C4-2B (cell line): Measurements from ENCODE around the gene KIF25.

Source experiments
- ZFX ChIP-seq: fragments of 450-650 bp; IDR thresholded peaks from 2 replicates; pipeline ENCODE4 v1.6.1; 2017
- TF ChIP-seq, protein P1 (sequence below): fragments of 450-650 bp; conservative IDR thresholded peaks from 2 replicates; pipeline ENCODE4 v1.5.1; 2017; ENCODE audit warnings: mild to moderate bottlenecking

DNA sequence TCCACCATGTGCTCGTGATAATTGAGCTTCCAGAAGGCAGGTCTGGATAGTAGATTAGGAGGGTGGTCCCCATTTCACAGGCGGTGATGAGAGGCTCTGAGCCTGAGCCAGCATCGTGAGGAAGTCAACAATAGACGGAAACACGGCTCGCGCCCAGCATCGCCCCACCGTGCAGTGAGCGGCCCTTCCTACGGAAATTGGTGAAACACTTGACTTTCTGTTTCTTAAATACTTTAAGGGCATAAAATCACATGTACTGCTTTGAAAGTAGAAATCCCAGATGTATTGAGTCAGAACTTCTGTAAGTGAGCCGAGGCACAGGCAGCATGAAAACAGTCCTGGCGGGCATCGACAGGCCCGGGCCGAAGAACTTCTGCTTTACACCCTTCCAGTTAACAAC is 4.3 kb upstream of the KIF25 start:
- TF ChIP-seq, protein P1, sequence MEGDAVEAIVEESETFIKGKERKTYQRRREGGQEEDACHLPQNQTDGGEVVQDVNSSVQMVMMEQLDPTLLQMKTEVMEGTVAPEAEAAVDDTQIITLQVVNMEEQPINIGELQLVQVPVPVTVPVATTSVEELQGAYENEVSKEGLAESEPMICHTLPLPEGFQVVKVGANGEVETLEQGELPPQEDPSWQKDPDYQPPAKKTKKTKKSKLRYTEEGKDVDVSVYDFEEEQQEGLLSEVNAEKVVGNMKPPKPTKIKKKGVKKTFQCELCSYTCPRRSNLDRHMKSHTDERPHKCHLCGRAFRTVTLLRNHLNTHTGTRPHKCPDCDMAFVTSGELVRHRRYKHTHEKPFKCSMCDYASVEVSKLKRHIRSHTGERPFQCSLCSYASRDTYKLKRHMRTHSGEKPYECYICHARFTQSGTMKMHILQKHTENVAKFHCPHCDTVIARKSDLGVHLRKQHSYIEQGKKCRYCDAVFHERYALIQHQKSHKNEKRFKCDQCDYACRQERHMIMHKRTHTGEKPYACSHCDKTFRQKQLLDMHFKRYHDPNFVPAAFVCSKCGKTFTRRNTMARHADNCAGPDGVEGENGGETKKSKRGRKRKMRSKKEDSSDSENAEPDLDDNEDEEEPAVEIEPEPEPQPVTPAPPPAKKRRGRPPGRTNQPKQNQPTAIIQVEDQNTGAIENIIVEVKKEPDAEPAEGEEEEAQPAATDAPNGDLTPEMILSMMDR: no peak
- no peak for TF ChIP-seq ZFX
